OCI-LY3 (cell line): ENCODE measurements around the gene GPR160.

ENCODE experiments used
- EZH2phosphoT487 ChIP-seq: fragments of 200-600 bp; shearing (Covaris generic); IDR thresholded peaks from 2 replicates; pipeline ENCODE4 v1.6.1; 2018; ENCODE audit warnings: antibody characterized with exemption, mixed run types, low read depth
- TF ChIP-seq, protein P1 (sequence below): fragments of 200-600, 300-600 bp; sonication (generic); IDR thresholded peaks from 2 replicates; pipeline ENCODE4 v1.5.1; 2014; ENCODE audit warnings: antibody characterized with exemption, low read length, low read depth

DNA sequence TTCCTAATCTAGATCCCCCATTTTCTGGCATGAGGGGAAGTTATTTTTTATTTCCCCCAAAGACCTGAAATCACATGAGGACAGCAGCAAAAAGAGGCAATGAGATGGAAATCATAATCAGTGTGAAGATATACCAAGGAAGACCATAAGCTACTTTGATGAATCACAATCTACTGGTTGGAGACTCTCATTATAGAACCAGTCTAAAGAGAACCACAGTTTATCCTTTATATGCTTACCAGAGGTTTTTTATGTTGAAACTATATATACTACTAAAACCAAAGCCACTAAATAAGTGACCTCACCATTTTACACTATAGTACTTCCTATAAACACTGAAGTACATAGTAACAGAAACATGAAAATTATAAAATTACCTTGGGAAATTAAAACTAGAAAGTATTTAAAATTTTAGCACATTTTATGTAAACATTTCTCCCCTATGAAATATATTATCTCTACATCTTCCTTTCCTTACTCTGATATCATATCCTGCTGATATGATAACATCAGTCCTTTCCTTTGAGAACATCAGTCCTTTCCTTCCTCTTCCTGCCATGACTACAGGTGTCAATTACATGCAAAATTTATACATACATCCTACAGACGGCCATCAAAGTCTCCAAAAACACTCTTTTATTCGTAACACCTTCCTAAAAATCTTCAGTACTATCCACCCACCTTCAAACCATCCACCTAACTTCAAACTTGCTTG is 71.9 kb downstream of the GPR160 start:
- TF ChIP-seq, protein P1, sequence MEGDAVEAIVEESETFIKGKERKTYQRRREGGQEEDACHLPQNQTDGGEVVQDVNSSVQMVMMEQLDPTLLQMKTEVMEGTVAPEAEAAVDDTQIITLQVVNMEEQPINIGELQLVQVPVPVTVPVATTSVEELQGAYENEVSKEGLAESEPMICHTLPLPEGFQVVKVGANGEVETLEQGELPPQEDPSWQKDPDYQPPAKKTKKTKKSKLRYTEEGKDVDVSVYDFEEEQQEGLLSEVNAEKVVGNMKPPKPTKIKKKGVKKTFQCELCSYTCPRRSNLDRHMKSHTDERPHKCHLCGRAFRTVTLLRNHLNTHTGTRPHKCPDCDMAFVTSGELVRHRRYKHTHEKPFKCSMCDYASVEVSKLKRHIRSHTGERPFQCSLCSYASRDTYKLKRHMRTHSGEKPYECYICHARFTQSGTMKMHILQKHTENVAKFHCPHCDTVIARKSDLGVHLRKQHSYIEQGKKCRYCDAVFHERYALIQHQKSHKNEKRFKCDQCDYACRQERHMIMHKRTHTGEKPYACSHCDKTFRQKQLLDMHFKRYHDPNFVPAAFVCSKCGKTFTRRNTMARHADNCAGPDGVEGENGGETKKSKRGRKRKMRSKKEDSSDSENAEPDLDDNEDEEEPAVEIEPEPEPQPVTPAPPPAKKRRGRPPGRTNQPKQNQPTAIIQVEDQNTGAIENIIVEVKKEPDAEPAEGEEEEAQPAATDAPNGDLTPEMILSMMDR: no peak
- no peak for TF ChIP-seq EZH2phosphoT487
